ENCODE data around the gene THSD7A. TPM values are rescaled to one million over a fixed set of nuclear protein-coding genes. Genes with fewer than 3 reads are reported as not detected.
"Not testable (repeated sequence)": the region's sequence is repeated elsewhere in the genome, so short reads cannot be mapped to it uniquely, and the experiment has no call there.

Gene THSD7A
- polyA plus RNA-seq, 1 donor (not counting 4 experiments of a cell fraction or from before 2014, with no cell fraction given): not detected

GRCh38 chr7:11527707-11528106, 304.3 kb downstream of the THSD7A start:
- H3K27ac ChIP-seq (ENCODE audit: control insufficient read depth, insufficient read depth, low read length): no peak overlapping the region
- no peak for FAIRE-seq

GRCh38 chr7:11524476-11525397, 307.3 kb downstream of the THSD7A start:
- TF ChIP-seq, protein P1, sequence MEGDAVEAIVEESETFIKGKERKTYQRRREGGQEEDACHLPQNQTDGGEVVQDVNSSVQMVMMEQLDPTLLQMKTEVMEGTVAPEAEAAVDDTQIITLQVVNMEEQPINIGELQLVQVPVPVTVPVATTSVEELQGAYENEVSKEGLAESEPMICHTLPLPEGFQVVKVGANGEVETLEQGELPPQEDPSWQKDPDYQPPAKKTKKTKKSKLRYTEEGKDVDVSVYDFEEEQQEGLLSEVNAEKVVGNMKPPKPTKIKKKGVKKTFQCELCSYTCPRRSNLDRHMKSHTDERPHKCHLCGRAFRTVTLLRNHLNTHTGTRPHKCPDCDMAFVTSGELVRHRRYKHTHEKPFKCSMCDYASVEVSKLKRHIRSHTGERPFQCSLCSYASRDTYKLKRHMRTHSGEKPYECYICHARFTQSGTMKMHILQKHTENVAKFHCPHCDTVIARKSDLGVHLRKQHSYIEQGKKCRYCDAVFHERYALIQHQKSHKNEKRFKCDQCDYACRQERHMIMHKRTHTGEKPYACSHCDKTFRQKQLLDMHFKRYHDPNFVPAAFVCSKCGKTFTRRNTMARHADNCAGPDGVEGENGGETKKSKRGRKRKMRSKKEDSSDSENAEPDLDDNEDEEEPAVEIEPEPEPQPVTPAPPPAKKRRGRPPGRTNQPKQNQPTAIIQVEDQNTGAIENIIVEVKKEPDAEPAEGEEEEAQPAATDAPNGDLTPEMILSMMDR (optimal IDR thresholded peaks at IDR 0.05 in 1 of 3, IDR thresholded peaks at IDR 0.05 in 1 of 3, conservative IDR thresholded peaks at IDR 0.05 in 1 of 3; ENCODE audit: extremely low read depth in 1 of 3, insufficient read depth in 2 of 3, low read length in 3 of 3): no peak
- Histone ChIP-seq H3K36me3 (ENCODE audit: control insufficient read depth in 2 of 2, extremely low read depth in 1 of 2, insufficient read depth in 2 of 2, low read length in 2 of 2) (no peaks in the 10 kb centered on the region), H3K9me1 (ENCODE audit: control insufficient read depth, extremely low read depth, insufficient read depth, low read length) (no peaks in the 10 kb centered on the region), H3K27ac (ENCODE audit: control insufficient read depth, insufficient read depth, low read length) (no peak overlapping the region), H4K20me1 (ENCODE audit: control insufficient read depth, extremely low read depth, insufficient read depth, low read length) (no peaks in the 10 kb centered on the region), H3K27me3 (ENCODE audit: control insufficient read depth, extremely low read depth, insufficient read depth, low read length) (no peaks in the 10 kb centered on the region), H2AFZ (ENCODE audit: control insufficient read depth, low read length) (no peak overlapping the region), H3K4me1 (ENCODE audit: control insufficient read depth, extremely low read depth, insufficient read depth, low read length) (no peaks in the 10 kb centered on the region), H3K79me2 (ENCODE audit: control insufficient read depth, insufficient read depth, low read length) (no peaks in the 10 kb centered on the region), H3K9ac (ENCODE audit: control insufficient read depth, extremely low read depth, insufficient read depth, low read length) (no peak overlapping the region), H3K9me3 (ENCODE audit: control insufficient read depth, low read depth, low read length) (no peaks in the 10 kb centered on the region), H3K4me2 (ENCODE audit: control insufficient read depth, extremely low read depth, insufficient read depth, low read depth, low read length) (no peak overlapping the region), H3K4me3 (ENCODE audit: control insufficient read depth in 2 of 3, extremely low read depth in 1 of 3, insufficient read depth in 2 of 3, low read depth in 1 of 3, low read length in 3 of 3) (no peak overlapping the region)
- DNase-seq (ENCODE audit: low read depth, low spot score): no peak
- dilution Hi-C loops (cut with MboI; ENCODE audit: extremely low pct_ligation_motif_present, low sequenced_read_pairs): no loop called here
- FAIRE-seq: no peak

More at GRCh38 chr7:11527707-11528106, 304.3 kb downstream of the THSD7A start:
- Histone ChIP-seq H3K9me3 (ENCODE audit: control insufficient read depth, low read depth, low read length) (no peaks in the 10 kb centered on the region), H3K27me3 (ENCODE audit: control insufficient read depth, extremely low read depth, insufficient read depth, low read length) (no peaks in the 10 kb centered on the region), H3K79me2 (ENCODE audit: control insufficient read depth, insufficient read depth, low read length) (no peaks in the 10 kb centered on the region), H3K4me1 (ENCODE audit: control insufficient read depth, extremely low read depth, insufficient read depth, low read length) (no peaks in the 10 kb centered on the region), H3K9me1 (ENCODE audit: control insufficient read depth, extremely low read depth, insufficient read depth, low read length) (no peaks in the 10 kb centered on the region), H4K20me1 (ENCODE audit: control insufficient read depth, extremely low read depth, insufficient read depth, low read length) (no peaks in the 10 kb centered on the region), H2AFZ (ENCODE audit: control insufficient read depth, low read length) (no peak overlapping the region), H3K4me2 (ENCODE audit: control insufficient read depth, extremely low read depth, insufficient read depth, low read depth, low read length) (no peak overlapping the region), H3K36me3 (ENCODE audit: control insufficient read depth in 2 of 2, extremely low read depth in 1 of 2, insufficient read depth in 2 of 2, low read length in 2 of 2) (no peaks in the 10 kb centered on the region), H3K9ac (ENCODE audit: control insufficient read depth, extremely low read depth, insufficient read depth, low read length) (no peak overlapping the region), H3K4me3 (ENCODE audit: control insufficient read depth in 2 of 3, extremely low read depth in 1 of 3, insufficient read depth in 2 of 3, low read depth in 1 of 3, low read length in 3 of 3) (no peak overlapping the region)
- no peak for DNase-seq (ENCODE audit: low read depth, low spot score)
- dilution Hi-C loops (cut with MboI; ENCODE audit: extremely low pct_ligation_motif_present, low sequenced_read_pairs): no loop called here
- TF ChIP-seq, protein P1 (optimal IDR thresholded peaks at IDR 0.05 in 1 of 3, IDR thresholded peaks at IDR 0.05 in 1 of 3, conservative IDR thresholded peaks at IDR 0.05 in 1 of 3; ENCODE audit: extremely low read depth in 1 of 3, insufficient read depth in 2 of 3, low read length in 3 of 3): no peak
- TF ChIP-seq EZH2 (IDR thresholded peaks at IDR 0.05; ENCODE audit: low read length): no peak

- H4K20me1 ChIP-seq (ENCODE audit: control insufficient read depth, extremely low read depth, insufficient read depth, low read length); H3K4me1 ChIP-seq (ENCODE audit: control insufficient read depth, extremely low read depth, insufficient read depth, low read length); H3K9me1 ChIP-seq (ENCODE audit: control insufficient read depth, extremely low read depth, insufficient read depth, low read length); H3K36me3 ChIP-seq (ENCODE audit: control insufficient read depth in 2 of 2, extremely low read depth in 1 of 2, insufficient read depth in 2 of 2, low read length in 2 of 2); H3K27me3 ChIP-seq (ENCODE audit: control insufficient read depth, extremely low read depth, insufficient read depth, low read length); H3K9ac ChIP-seq (ENCODE audit: control insufficient read depth, extremely low read depth, insufficient read depth, low read length); DNase-seq (ENCODE audit: low read depth, low spot score); H3K4me3 ChIP-seq (ENCODE audit: control insufficient read depth in 2 of 3, extremely low read depth in 1 of 3, insufficient read depth in 2 of 3, low read depth in 1 of 3, low read length in 3 of 3); dilution Hi-C loops (cut with MboI; ENCODE audit: extremely low pct_ligation_motif_present, low sequenced_read_pairs); H3K9me3 ChIP-seq (ENCODE audit: control insufficient read depth, low read depth, low read length); FAIRE-seq; H3K79me2 ChIP-seq (ENCODE audit: control insufficient read depth, insufficient read depth, low read length); H3K4me2 ChIP-seq (ENCODE audit: control insufficient read depth, extremely low read depth, insufficient read depth, low read depth, low read length); H2AFZ ChIP-seq (ENCODE audit: control insufficient read depth, low read length); H3K27ac ChIP-seq (ENCODE audit: control insufficient read depth, insufficient read depth, low read length): not testable (repeated sequence)
Measured at GRCh38 chr7:11521964-11522499, 310.0 kb downstream of the THSD7A start.

Data from keratinocyte (primary cell).